A673 (cell line): ENCODE measurements around the gene CC2D1A. TPM values are rescaled to one million over a fixed set of nuclear protein-coding genes. Genes with fewer than 3 reads are reported as not detected.

Experiments
- BruUV-seq: library from RNA; stranded (reverse); fragments of 400-500 nt; replicated peaks from 2 replicates; lab custom pipeline; 2021; lab: Mats Ljungman, UMichigan
- CTCF ChIA-PET: fragments of 300-600 bp; sonication (Branson Sonifier 250); formaldehyde crosslinking; loops from one replicate; lab custom pipeline; 2022; ENCODE audit warnings: antibody characterized with exemption; lab: Charles Lee
- POLR2A ChIA-PET: fragments of 300-600 bp; sonication (Branson Sonifier 250); formaldehyde crosslinking; loops from one replicate; lab custom pipeline; 2022; ENCODE audit warnings: antibody characterized with exemption; ENCODE audit not compliant: low non-redundant PET; lab: Charles Lee
- DNase-seq: peaks from one replicate; pipeline ENCODE4 v3.0.0-alpha.2; 2015; ENCODE audit warnings: low spot score
- H3K27ac ChIP-seq: fragments of 200-600 bp; sonication (generic); 2 replicates; pipeline ENCODE4 v1.5.1; 2016; ENCODE audit warnings: mixed run types, low read depth, mild to moderate bottlenecking, mixed read lengths, antibody characterized with exemption, low read length; ENCODE audit not compliant: poor library complexity, severe bottlenecking
- H3K27me3 ChIP-seq: fragments of 200-600 bp; sonication (generic); replicated peaks from 2 replicates; pipeline ENCODE4 v1.6.1; 2017; ENCODE audit warnings: mixed run types, low read depth, mild to moderate bottlenecking, mixed read lengths, antibody characterized with exemption, low read length; ENCODE audit not compliant: insufficient read depth, poor library complexity
- H3K36me3 ChIP-seq: fragments of 200-600 bp; sonication (generic); 2 replicates; pipeline ENCODE4 v1.6.1; 2016; ENCODE audit warnings: mixed run types, mild to moderate bottlenecking, mixed read lengths, antibody characterized with exemption, low read length; ENCODE audit not compliant: insufficient read depth, poor library complexity, severe bottlenecking
- H3K4me1 ChIP-seq: fragments of 200-600 bp; sonication (generic); 2 replicates; pipeline ENCODE4 v1.6.1; 2017; ENCODE audit warnings: mixed run types, mild to moderate bottlenecking, mixed read lengths, antibody characterized with exemption, low read length; ENCODE audit not compliant: insufficient read depth, poor library complexity, severe bottlenecking
- H3K4me3 ChIP-seq: fragments of 200-600 bp; sonication (generic); 2 replicates; pipeline ENCODE4 v1.5.1; 2016; ENCODE audit warnings: low read depth, mixed run types, mild to moderate bottlenecking, mixed read lengths, low read length; ENCODE audit not compliant: poor library complexity, severe bottlenecking
- H3K9me3 ChIP-seq: fragments of 200-600 bp; sonication (generic); 2 replicates; pipeline ENCODE4 v1.6.1; 2016; ENCODE audit warnings: mixed run types, low read depth, mild to moderate bottlenecking, mixed read lengths, antibody characterized with exemption, low read length; ENCODE audit not compliant: poor library complexity, severe bottlenecking
- EZH2 ChIP-seq: fragments of 200-600 bp; sonication (generic); IDR thresholded peaks from 2 replicates; pipeline ENCODE4 v1.6.1; 2017; ENCODE audit warnings: borderline replicate concordance, low read depth, mild to moderate bottlenecking, mixed read lengths, antibody characterized with exemption, low read length; ENCODE audit not compliant: poor library complexity, severe bottlenecking
- intact Hi-C: fragments of 100-400 bp; cut with micrococcal nuclease; formaldehyde crosslinking; loops from one replicate; pipeline ENCODE4 v1.10.0; 2022; ENCODE audit not compliant: unreplicated experiment
- total RNA-seq: library from RNA; stranded (reverse); gene quantifications from 2 replicates; pipeline ENCODE4 v1.2.3, GENCODE V29; 2021
- TF ChIP-seq, protein P1 (sequence below): fragments of 300-800, 200-600 bp; sonication (generic); conservative IDR thresholded peaks from 2 replicates; pipeline ENCODE4 v1.5.1; 2017; ENCODE audit warnings: low read depth, mild to moderate bottlenecking, antibody characterized with exemption, low read length, moderate library complexity, mixed read lengths

Gene CC2D1A
- total RNA-seq, 1 experiment from 2014 or later: 38.6 TPM

DNA sequence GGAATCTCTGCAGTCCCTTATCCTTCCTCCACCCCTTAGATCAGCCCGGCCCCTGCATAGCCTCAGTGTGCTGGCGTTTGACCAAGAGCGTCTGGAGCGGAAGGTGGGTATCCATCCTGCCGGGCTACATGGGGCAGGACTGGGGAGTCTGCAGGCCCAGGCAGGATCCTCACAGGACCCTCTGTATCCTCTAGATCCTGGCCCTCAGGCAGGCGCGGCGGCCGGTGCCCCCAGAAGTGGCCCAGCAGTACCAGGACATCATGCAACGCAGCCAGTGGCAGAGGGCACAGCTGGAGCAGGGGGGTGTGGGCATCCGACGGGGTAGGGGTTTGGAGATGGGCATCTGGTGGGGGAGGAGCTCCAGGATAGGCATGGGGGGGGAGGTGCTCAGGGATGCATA, 23.3 kb downstream of the CC2D1A start:
- Histone ChIP-seq H3K9me3 (no peaks in the 10 kb centered on the region), H3K4me3 (no peak overlapping the region), H3K4me1 (no peaks in the 10 kb centered on the region), H3K27me3 (no peaks in the 10 kb centered on the region), H3K27ac (no peak overlapping the region), H3K36me3 (peaks cover 8% of the 10 kb centered on the region)
- TF ChIP-seq, protein P1, sequence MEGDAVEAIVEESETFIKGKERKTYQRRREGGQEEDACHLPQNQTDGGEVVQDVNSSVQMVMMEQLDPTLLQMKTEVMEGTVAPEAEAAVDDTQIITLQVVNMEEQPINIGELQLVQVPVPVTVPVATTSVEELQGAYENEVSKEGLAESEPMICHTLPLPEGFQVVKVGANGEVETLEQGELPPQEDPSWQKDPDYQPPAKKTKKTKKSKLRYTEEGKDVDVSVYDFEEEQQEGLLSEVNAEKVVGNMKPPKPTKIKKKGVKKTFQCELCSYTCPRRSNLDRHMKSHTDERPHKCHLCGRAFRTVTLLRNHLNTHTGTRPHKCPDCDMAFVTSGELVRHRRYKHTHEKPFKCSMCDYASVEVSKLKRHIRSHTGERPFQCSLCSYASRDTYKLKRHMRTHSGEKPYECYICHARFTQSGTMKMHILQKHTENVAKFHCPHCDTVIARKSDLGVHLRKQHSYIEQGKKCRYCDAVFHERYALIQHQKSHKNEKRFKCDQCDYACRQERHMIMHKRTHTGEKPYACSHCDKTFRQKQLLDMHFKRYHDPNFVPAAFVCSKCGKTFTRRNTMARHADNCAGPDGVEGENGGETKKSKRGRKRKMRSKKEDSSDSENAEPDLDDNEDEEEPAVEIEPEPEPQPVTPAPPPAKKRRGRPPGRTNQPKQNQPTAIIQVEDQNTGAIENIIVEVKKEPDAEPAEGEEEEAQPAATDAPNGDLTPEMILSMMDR: no peak
- no peak for TF ChIP-seq EZH2
- CTCF ChIA-PET: no interaction called here
- intact Hi-C loops: no loop called here
- no TSS peak for BruUV-seq
- POLR2A ChIA-PET: no interaction called here
- no peak for DNase-seq

DNA sequence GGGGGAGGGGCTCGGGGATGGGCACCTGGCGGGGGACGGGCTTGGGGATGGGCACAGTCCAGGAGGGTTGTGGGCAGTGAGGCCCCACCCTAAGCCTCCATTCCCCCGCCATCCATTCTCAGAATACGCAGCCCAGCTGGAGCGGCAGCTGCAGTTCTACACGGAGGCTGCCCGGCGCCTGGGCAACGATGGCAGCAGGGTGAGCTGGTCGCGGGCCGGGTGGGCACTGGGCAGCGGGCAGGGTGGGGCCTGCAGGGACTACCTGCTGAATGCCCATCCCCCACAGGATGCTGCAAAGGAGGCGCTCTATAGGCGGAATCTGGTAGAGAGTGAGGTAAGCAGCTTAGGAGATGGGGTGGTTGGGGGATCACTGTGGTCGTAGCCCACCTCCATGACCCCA, 24.0 kb downstream of the CC2D1A start:
- no TSS peak for BruUV-seq
- ChIA-PET POLR2A (interaction anchor here (0.6 kb wide), 1 partner anchor 440 kb away, joined by 12 read pairs; no protein-coding TSS in a partner anchor), CTCF (no interaction called here)
- H3K9me3 ChIP-seq: no peaks in the 10 kb centered on the region
- H3K4me3 ChIP-seq: no peak overlapping the region
- DNase-seq: no peak
- intact Hi-C loops: no loop called here
- TF ChIP-seq EZH2: no peak
- TF ChIP-seq, protein P1: no peak
- H3K36me3 ChIP-seq: peaks cover 8% of the 10 kb centered on the region
- H3K27me3 ChIP-seq: no peaks in the 10 kb centered on the region
- H3K4me1 ChIP-seq: no peaks in the 10 kb centered on the region
- H3K27ac ChIP-seq: no peak overlapping the region

DNA sequence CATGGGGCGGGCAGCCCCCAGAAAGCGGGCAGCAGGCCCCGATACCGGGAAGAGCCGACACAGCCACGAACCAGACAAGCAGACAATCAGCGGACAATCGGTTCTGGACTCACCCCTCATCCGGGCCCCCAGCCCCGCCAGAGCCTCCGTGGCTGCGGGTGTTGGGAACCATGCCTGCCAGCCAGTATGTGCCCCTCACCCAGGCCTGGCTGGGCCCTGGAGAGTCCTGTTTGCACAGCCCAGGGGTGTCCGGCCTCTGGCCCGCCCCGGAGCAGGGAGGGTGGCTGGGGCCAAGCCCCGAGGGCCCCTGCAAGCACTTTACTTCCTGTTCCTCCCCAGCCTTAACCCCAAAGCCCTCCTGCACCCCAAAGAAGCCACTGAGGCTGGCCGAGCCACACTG, 24.4 kb downstream of the CC2D1A start:
- no peak overlapping the region for H3K4me3 ChIP-seq
- DNase-seq: no peak
- TF ChIP-seq EZH2: no peak
- TF ChIP-seq, protein P1: no peak
- intact Hi-C loops: no loop called here
- ChIA-PET POLR2A (interaction anchor here (0.6 kb wide), 1 partner anchor 440 kb away, joined by 12 read pairs; no protein-coding TSS in a partner anchor), CTCF (no interaction called here)
- no peaks in the 10 kb centered on the region for H3K4me1 ChIP-seq
- H3K9me3 ChIP-seq: no peaks in the 10 kb centered on the region
- no peaks in the 10 kb centered on the region for H3K27me3 ChIP-seq
- H3K27ac ChIP-seq: no peak overlapping the region
- H3K36me3 ChIP-seq: peaks cover 8% of the 10 kb centered on the region
- BruUV-seq: no TSS peak
